ENCODE data around the gene TNRC6B. TPM values are rescaled to one million over a fixed set of nuclear protein-coding genes. Genes with fewer than 3 reads are reported as not detected.
A peak's percentile ranks its signal among the peaks of the same experiment; 100 is the strongest.

TNRC6B gene
- total RNA-seq, 3 donors from 2014 or later, result 32.8 to 53.1 (median 39.7) TPM

DNA sequence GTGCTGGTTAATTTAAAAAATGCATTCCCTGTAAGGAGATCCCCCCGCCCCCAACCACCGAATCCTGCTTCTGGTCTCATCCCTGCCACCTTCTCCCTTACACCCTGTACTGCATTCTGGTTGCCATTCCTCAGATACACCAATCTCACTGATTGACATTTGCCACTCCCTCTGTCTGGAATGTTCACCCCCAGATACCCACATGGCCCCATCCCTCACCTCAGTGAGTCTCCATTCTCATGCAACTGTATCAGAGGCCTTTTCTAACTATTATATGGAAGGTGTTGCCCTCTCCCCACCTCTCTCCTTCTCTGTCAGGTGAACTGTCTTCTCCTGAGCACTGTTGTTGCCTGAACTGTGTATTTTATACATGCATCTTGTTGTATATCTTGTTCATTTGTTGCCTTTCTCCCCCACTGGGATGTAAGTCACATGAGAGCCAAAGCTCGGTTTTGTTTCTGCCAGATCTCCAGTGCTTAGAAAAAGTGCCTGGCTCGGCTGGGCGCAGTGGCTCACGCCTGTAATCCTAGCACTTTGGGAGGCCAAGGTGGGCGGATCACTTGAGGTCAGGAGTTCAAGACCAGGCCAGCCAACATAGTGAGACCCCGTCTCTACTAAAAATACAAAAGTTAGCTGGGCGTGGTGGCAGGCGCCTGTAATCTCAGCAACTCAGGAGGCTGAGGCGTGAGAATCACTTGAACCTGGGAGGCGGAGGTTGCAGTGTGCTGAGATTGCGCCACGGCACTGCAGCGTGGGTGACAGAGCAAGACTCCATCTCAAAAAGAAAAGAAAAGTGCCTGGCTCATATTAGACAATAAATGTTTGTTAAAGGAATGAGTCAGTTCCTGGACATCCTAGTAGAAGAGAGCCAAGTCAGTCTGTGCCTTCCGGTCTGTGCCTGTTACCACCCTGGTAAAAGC, 61.0 kb downstream of the TNRC6B start:
- TF ChIP-seq, protein P1, sequence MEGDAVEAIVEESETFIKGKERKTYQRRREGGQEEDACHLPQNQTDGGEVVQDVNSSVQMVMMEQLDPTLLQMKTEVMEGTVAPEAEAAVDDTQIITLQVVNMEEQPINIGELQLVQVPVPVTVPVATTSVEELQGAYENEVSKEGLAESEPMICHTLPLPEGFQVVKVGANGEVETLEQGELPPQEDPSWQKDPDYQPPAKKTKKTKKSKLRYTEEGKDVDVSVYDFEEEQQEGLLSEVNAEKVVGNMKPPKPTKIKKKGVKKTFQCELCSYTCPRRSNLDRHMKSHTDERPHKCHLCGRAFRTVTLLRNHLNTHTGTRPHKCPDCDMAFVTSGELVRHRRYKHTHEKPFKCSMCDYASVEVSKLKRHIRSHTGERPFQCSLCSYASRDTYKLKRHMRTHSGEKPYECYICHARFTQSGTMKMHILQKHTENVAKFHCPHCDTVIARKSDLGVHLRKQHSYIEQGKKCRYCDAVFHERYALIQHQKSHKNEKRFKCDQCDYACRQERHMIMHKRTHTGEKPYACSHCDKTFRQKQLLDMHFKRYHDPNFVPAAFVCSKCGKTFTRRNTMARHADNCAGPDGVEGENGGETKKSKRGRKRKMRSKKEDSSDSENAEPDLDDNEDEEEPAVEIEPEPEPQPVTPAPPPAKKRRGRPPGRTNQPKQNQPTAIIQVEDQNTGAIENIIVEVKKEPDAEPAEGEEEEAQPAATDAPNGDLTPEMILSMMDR (IDR thresholded peaks at IDR 0.05), result no peak
- TF ChIP-seq POLR2AphosphoS5 (IDR thresholded peaks at IDR 0.05) (peak in 2 of 3 donors; percentile 16 to 25), POLR2A (IDR thresholded peaks at IDR 0.05) (no peak)

DNA sequence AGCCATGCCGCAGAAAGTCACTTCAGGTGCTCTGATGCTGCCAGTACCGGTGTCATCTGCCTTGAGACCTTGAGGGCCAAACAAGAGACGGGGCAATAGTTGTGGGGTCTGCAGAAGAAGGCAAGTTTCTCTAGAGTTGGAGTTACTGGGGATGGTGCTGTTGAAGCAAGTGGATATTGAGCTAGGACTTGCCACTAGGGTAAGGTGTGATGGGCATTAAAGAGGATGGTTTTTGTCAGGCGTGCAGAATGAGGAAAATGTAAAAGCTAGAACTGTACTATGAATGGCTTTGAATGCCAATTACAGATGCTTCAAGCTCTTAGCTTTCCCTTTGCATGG, 61.6 kb downstream of the TNRC6B start:
- Histone ChIP-seq H3K27ac (peak overlapping the region; percentile 82), H3K4me1 (peaks cover 0 to 11% of the 10 kb centered on the region in 2 donors), H3K27me3 (no peaks in the 10 kb centered on the region), H3K4me3 (peak overlapping the region in 2 of 3 donors; percentile 0 to 7), H3K9me3 (no peaks in the 10 kb centered on the region), H3K36me3 (no peaks in the 10 kb centered on the region)
- TF ChIP-seq POLR2AphosphoS5 (IDR thresholded peaks at IDR 0.05) (no peak), POLR2A (IDR thresholded peaks at IDR 0.05) (no peak)
- TF ChIP-seq, protein P1 (IDR thresholded peaks at IDR 0.05), result no peak
- intact Hi-C loops (cut with DNase I; ENCODE audit: low total_unique reads), result no loop called here
- no peak for DNase-seq (ENCODE audit: low spot score in 2 of 2)

More for the DNA sequence above, 61.0 kb downstream of the TNRC6B start:
- intact Hi-C loops (cut with DNase I; ENCODE audit: low total_unique reads), result no loop called here
- no peaks in the 10 kb centered on the region for H3K9me3 ChIP-seq
- peak overlapping the region; percentile 82 for H3K27ac ChIP-seq
- peaks cover 0 to 11% of the 10 kb centered on the region in 2 donors for H3K4me1 ChIP-seq
- no peaks in the 10 kb centered on the region for H3K27me3 ChIP-seq
- no peaks in the 10 kb centered on the region for H3K36me3 ChIP-seq
- H3K4me3 ChIP-seq, result peak overlapping the region in 2 of 3 donors; percentile 0 to 7
- DNase-seq (ENCODE audit: low spot score in 2 of 2), result peak in 1 of 2 donors; percentile 64

DNA sequence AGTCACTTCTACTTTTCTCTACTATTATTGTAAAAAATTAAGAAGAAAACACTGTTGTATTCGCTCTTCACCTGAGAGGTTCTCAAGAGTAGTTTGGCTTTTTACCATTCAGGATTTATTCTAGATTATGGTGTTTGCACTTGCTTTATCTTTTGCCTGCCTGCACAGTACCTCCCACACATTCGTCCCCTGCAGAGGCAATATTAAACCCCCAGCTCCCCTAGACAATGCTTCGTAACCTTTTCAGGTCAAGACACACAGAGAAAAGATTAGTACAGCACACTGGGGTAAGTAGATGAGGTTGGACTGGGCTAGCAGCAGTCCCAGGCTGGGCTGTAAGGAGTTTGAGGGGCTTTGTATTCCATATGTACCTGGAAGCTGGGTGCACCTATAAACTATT, 62.4 kb downstream of the TNRC6B start:
- peak overlapping the region in 1 of 2 donors; percentile 82 for H3K27ac ChIP-seq
- H3K4me1 ChIP-seq, result peaks cover 0 to 11% of the 10 kb centered on the region in 2 donors
- H3K9me3 ChIP-seq, result no peaks in the 10 kb centered on the region
- no peak overlapping the region for H3K4me3 ChIP-seq
- no peaks in the 10 kb centered on the region for H3K27me3 ChIP-seq
- DNase-seq (ENCODE audit: low spot score in 2 of 2), result no peak
- intact Hi-C loops (cut with DNase I; ENCODE audit: low total_unique reads), result no loop called here
- H3K36me3 ChIP-seq, result no peaks in the 10 kb centered on the region
- TF ChIP-seq, protein P1 (IDR thresholded peaks at IDR 0.05), result no peak
- TF ChIP-seq POLR2A (IDR thresholded peaks at IDR 0.05) (no peak), POLR2AphosphoS5 (IDR thresholded peaks at IDR 0.05) (no peak)

DNA sequence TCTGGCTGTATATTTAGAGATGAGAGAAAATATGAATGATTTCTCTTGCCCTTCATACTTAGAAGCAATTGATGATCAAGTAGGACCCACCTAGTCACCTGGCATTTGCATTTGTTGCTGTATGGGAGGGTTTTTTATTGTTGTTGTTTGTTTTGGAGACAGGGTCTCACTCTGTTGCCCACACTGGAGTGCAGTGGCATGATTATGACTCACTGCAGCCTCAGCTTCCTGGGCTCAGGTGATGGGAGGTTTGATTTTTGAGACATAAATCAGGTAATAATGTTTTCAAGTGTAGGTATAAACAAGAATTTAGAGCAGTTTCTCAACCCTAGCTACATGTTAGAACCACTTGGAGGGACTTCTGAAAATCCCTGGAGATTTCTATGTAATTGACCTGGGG, 63.0 kb downstream of the TNRC6B start:
- peak overlapping the region in 1 of 2 donors; percentile 82 for H3K27ac ChIP-seq
- no peaks in the 10 kb centered on the region for H3K27me3 ChIP-seq
- intact Hi-C loops (cut with DNase I; ENCODE audit: low total_unique reads), result no loop called here
- TF ChIP-seq, protein P1 (IDR thresholded peaks at IDR 0.05), result no peak
- no peak for TF ChIP-seq POLR2A (IDR thresholded peaks at IDR 0.05)
- TF ChIP-seq POLR2AphosphoS5 (IDR thresholded peaks at IDR 0.05), result no peak
- H3K4me1 ChIP-seq, result peaks cover 0 to 11% of the 10 kb centered on the region in 2 donors
- no peaks in the 10 kb centered on the region for H3K9me3 ChIP-seq
- no peak for DNase-seq (ENCODE audit: low spot score in 2 of 2)
- no peak overlapping the region for H3K4me3 ChIP-seq
- H3K36me3 ChIP-seq, result no peaks in the 10 kb centered on the region

DNA sequence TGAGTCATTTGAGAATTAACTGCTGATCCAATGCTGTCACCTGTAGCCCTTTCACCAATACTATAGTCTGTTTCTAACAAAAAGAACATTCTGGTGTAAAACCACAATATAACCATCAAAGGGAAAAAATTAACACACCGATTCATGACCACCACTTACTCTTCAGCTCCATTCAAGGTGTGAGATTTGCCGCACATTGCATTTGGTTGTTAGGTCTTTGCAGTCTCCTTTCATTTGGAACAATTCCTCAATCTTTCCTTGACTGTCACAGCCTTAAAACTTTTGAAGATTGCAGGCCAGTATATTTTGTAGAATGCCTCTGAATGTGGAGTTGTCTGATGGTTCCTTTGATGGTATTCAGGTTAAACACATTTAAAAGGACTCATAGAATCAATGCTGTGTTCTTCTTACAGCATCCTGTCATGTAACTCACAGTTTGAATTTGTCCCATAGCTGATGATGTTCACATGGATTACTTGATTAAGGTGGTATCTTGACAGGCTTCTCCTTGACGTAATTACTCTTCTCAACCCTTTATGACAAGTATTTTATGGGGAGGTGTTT, 63.6 kb downstream of the TNRC6B start:
- peaks cover 0 to 11% of the 10 kb centered on the region in 2 donors for H3K4me1 ChIP-seq
- intact Hi-C loops (cut with DNase I; ENCODE audit: low total_unique reads), result no loop called here
- no peak overlapping the region for H3K4me3 ChIP-seq
- no peak for TF ChIP-seq POLR2AphosphoS5 (IDR thresholded peaks at IDR 0.05)
- TF ChIP-seq, protein P1 (IDR thresholded peaks at IDR 0.05), result no peak
- TF ChIP-seq POLR2A (IDR thresholded peaks at IDR 0.05), result no peak
- no peaks in the 10 kb centered on the region for H3K36me3 ChIP-seq
- H3K27me3 ChIP-seq, result no peaks in the 10 kb centered on the region
- peak overlapping the region in 1 of 2 donors; percentile 82 for H3K27ac ChIP-seq
- H3K9me3 ChIP-seq, result no peaks in the 10 kb centered on the region
- DNase-seq (ENCODE audit: low spot score in 2 of 2), result no peak

All from breast epithelium (tissue), 4 donors.